Kidney epithelial cell (primary cell): Measurements from ENCODE around the gene RNF208. TPM values are rescaled to one million over a fixed set of nuclear protein-coding genes. Genes with fewer than 3 reads are reported as not detected.
A peak's percentile ranks its signal among the peaks of the same experiment; 100 is the strongest.

ENCODE experiments used
- DNase-seq: peaks from one replicate; pipeline ENCODE4 v3.0.0-alpha.2; 2010; ENCODE audit warnings: low read depth
- H3K27me3 ChIP-seq: 2 replicates; pipeline ENCODE4 v1.6.0; 2011; ENCODE audit warnings: low read length; ENCODE audit not compliant: control insufficient read depth, insufficient read depth
- H3K36me3 ChIP-seq: 2 replicates; pipeline ENCODE4 v1.5.1; 2011; ENCODE audit warnings: low read length; ENCODE audit not compliant: control insufficient read depth, insufficient read depth
- H3K4me3 ChIP-seq: 2 replicates; pipeline ENCODE4 v1.5.1; 2011; ENCODE audit warnings: low read depth, mild to moderate bottlenecking, control low read depth, low read length
- CTCF ChIP-seq: IDR thresholded peaks from 2 replicates; pipeline ENCODE4 v1.5.1; 2011; ENCODE audit warnings: mild to moderate bottlenecking, moderate library complexity, low read length, control low read depth, inconsistent platforms; ENCODE audit not compliant: insufficient read depth, poor library complexity, severe bottlenecking
- total RNA-seq: library from RNA; depleted of rRNA; stranded (reverse); fragments of >200 nt; gene quantifications from 2 replicates; pipeline ENCODE4 v1.2.3, GENCODE V29; 2015

Gene RNF208
- 3.1 and 4.2 TPM in 2 replicates for total RNA-seq

- TF ChIP-seq CTCF: no peak
- no peaks in the 10 kb centered on the region for H3K27me3 ChIP-seq
- DNase-seq: no peak
- H3K4me3 ChIP-seq: peak within 1 kb of the TSS; percentile 46
- H3K36me3 ChIP-seq: no peaks in the 10 kb centered on the region
Measured at GRCh38 chr9:137222190-137223077, at the start of gene RNF208. RNF208 (minus strand) TSS chr9:137222240; CDS start chr9:137221212, 1,028 bp downstream.

- no peak for TF ChIP-seq CTCF
- Histone ChIP-seq H3K27me3 (no peaks in the 10 kb centered on the region), H3K4me3 (no peak overlapping the region), H3K36me3 (peaks cover 1% of the 10 kb centered on the region)
- no peak for DNase-seq
Measured at GRCh38 chr9:137271696-137272076, 49.6 kb upstream of the RNF208 start.

GRCh38 chr9:137270929-137271695 is 49.1 kb upstream of the RNF208 start:
- DNase-seq: no peak
- Histone ChIP-seq H3K36me3 (peaks cover 1% of the 10 kb centered on the region), H3K4me3 (no peak overlapping the region), H3K27me3 (no peaks in the 10 kb centered on the region)
- no peak for TF ChIP-seq CTCF

- Histone ChIP-seq H3K36me3 (peaks cover 1% of the 10 kb centered on the region), H3K4me3 (no peak overlapping the region), H3K27me3 (no peaks in the 10 kb centered on the region)
- TF ChIP-seq CTCF: no peak
- DNase-seq: no peak
Measured at GRCh38 chr9:137269231-137269772, 47.3 kb upstream of the RNF208 start.

- no peak for DNase-seq
- no peak for TF ChIP-seq CTCF
- peaks cover 1% of the 10 kb centered on the region for H3K36me3 ChIP-seq
- no peaks in the 10 kb centered on the region for H3K27me3 ChIP-seq
- H3K4me3 ChIP-seq: no peak overlapping the region
Measured at GRCh38 chr9:137268538-137269201, 46.6 kb upstream of the RNF208 start.
